ENCODE data around the gene HSPA1B. TPM values are rescaled to one million over a fixed set of nuclear protein-coding genes. Genes with fewer than 3 reads are reported as not detected.
"Not testable (repeated sequence)": the region's sequence is repeated elsewhere in the genome, so short reads cannot be mapped to it uniquely, and the experiment has no call there.

The HSPA1B gene
- total and polyA plus RNA-seq, 8 donors: 35.9 to 165 (median 77.4) TPM

DNA sequence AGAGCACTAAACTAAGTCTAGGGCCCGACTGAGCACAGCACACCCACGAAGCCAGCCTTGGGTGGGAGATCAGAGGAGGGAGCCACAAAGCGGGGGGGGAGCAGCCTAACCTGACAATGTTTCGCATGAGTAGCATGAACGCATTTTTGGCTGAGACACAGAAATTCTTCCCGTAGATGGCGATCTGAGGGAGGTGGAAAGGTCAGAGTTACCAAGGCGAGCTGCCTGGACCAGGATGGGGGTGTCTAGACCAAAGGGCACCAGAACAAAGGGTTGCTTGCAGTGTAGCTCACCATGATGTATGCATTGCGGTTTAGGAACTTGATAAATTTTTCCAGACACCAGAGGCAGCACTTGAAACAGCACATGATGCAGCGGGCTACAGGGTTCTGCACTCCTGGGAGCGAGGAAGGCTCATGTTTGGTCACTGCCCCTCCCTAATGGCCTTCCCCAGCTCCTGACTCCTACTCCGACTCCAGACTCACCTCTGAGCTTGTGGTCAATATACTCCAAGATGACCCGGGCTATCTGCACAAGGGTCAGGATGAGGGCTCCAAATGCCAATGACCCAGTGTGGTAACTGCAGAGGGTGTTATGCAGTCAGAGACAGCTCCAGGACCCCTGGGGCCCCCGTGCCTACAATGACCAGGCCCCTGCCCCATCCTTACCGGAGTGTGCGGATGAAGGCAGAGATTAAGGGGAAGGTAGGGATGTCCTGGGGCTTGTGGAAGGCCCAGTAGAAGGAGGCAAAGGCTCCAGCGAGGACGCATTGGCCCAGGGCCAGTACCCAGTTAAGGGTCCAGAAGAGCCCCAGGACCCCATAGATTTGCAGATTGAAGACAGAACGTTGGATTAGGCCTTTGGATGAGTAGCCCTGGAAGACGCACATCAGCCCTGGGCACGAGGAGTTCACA lies 37.9 kb downstream of the HSPA1B start:
- H3K4me1 ChIP-seq: peaks cover 17 to 60% (median 36%) of the 10 kb centered on the region in 4 donors
- DNase-seq: peak in 1 of 2 donors; percentile 68
- H3K27ac ChIP-seq: peak overlapping the region in 4 of 5 donors; percentile 32 to 93 (median 86)
- intact Hi-C loops (cut with DNase I; ENCODE audit: low total_unique reads): no loop called here
- peaks cover 8 to 53% (median 23%) of the 10 kb centered on the region in 4 donors for H3K36me3 ChIP-seq
- WGBS, 5 donors: 47 to 67% (median 61%) methylated on average over 20 to 21 of the region's 21 CpGs
- TF ChIP-seq POLR2A (IDR thresholded peaks at IDR 0.05) (no peak), POLR2AphosphoS5 (IDR thresholded peaks at IDR 0.05) (peak in 1 of 3 donors; percentile 60), EP300 (IDR thresholded peaks at IDR 0.05) (no peak)
- TF ChIP-seq, protein P1, sequence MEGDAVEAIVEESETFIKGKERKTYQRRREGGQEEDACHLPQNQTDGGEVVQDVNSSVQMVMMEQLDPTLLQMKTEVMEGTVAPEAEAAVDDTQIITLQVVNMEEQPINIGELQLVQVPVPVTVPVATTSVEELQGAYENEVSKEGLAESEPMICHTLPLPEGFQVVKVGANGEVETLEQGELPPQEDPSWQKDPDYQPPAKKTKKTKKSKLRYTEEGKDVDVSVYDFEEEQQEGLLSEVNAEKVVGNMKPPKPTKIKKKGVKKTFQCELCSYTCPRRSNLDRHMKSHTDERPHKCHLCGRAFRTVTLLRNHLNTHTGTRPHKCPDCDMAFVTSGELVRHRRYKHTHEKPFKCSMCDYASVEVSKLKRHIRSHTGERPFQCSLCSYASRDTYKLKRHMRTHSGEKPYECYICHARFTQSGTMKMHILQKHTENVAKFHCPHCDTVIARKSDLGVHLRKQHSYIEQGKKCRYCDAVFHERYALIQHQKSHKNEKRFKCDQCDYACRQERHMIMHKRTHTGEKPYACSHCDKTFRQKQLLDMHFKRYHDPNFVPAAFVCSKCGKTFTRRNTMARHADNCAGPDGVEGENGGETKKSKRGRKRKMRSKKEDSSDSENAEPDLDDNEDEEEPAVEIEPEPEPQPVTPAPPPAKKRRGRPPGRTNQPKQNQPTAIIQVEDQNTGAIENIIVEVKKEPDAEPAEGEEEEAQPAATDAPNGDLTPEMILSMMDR (IDR thresholded peaks at IDR 0.05): no peak
- H3K27me3 ChIP-seq: no peaks in the 10 kb centered on the region
- no peak overlapping the region for H3K4me3 ChIP-seq
- H3K9me3 ChIP-seq: no peaks in the 10 kb centered on the region

DNA sequence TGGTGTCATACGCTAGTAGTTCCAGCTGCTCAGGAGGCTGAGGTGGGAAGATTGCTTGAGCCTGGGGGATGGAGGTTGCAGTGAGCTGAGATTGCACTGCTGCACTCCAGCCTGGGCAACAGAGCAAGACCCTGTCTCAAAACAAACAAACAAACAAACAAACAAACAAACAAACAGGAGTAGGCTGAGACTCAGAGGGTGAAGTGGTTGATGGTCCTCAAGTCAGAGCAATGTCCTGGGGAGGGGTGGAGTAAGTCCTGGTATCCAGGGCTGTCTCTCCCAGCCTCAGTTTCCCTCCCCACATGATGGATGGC lies 41.1 kb downstream of the HSPA1B start:
- 60 to 96% (median 88%) methylated on average over 1 of the region's 1 CpG for WGBS, 5 donors
- Histone ChIP-seq H3K4me1 (peaks cover 12 to 39% (median 19%) of the 10 kb centered on the region in 4 donors), H3K36me3 (peaks cover 9 to 68% (median 32%) of the 10 kb centered on the region in 4 donors)
- intact Hi-C loops (cut with DNase I; ENCODE audit: low total_unique reads); DNase-seq; H3K4me3 ChIP-seq; H3K27ac ChIP-seq; H3K9me3 ChIP-seq; H3K27me3 ChIP-seq: not testable (repeated sequence)

DNA sequence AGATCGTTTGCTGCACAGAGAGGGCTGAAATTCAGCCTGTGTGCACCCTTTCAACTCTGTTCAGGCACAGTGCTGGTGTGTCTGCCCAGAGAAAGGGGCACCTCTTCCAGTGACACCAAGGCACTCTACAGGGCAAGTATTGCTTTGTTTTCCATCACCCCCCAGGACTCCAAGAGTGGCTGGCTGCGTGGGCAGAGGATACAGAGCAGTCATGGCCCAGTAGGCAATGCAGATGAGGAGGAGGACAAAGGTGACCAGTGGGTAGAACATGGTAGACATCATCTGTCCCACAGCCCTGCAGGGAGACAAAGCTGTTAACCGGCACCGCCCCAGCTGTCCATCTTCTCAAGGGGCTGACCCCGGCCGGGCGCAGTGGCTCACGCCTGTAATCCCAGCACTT lies 41.8 kb downstream of the HSPA1B start:
- intact Hi-C loops (cut with DNase I; ENCODE audit: low total_unique reads): no loop called here
- Histone ChIP-seq H3K27ac (no peak overlapping the region), H3K27me3 (no peaks in the 10 kb centered on the region), H3K4me1 (peaks cover 8 to 37% (median 14%) of the 10 kb centered on the region in 4 donors), H3K36me3 (peaks cover 12 to 72% (median 33%) of the 10 kb centered on the region in 4 donors), H3K4me3 (no peak overlapping the region), H3K9me3 (no peaks in the 10 kb centered on the region)
- no peak for DNase-seq
- TF ChIP-seq EP300 (IDR thresholded peaks at IDR 0.05) (no peak), POLR2A (IDR thresholded peaks at IDR 0.05) (no peak), POLR2AphosphoS5 (IDR thresholded peaks at IDR 0.05) (no peak)
- TF ChIP-seq, protein P1 (IDR thresholded peaks at IDR 0.05): no peak
- 77 to 92% (median 87%) methylated on average over 7 to 8 of the region's 8 CpGs for whole genome bisulfite sequencing, 5 donors

DNA sequence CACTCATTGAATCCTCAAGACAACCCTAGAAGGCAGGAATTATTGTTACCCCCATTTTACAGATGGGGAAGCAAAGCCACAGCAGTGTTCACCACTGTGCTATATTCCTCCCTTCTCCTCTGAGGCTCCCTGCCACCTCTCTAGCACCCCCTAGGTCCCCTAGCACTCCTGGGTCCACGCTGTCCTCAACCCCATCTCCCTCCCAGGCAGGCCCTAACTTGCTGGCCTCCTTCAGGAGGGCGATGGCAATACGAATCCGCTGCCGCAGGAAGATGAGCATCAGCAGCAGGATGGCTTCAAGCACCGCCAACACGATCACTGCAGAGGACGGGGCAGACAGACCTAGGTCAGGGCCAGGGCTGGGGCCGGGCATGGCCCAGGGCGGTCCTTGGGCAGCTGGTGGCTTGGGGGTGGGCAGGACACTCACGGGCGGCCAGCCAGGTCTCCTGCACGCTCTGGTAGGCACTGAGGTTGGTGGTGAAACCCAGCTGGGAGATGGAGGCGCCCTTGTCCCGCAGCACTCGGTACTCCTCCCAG lies 42.9 kb downstream of the HSPA1B start:
- H3K4me1 ChIP-seq: peaks cover 13 to 28% (median 17%) of the 10 kb centered on the region in 4 donors
- H3K27me3 ChIP-seq: no peaks in the 10 kb centered on the region
- peaks cover 13 to 75% (median 37%) of the 10 kb centered on the region in 4 donors for H3K36me3 ChIP-seq
- no peak overlapping the region for H3K4me3 ChIP-seq
- TF ChIP-seq EP300 (IDR thresholded peaks at IDR 0.05): no peak
- TF ChIP-seq POLR2A (IDR thresholded peaks at IDR 0.05): no peak
- TF ChIP-seq, protein P1 (IDR thresholded peaks at IDR 0.05): no peak
- TF ChIP-seq POLR2AphosphoS5 (IDR thresholded peaks at IDR 0.05): no peak
- DNase-seq: no peak
- intact Hi-C loops (cut with DNase I; ENCODE audit: low total_unique reads): no loop called here
- H3K9me3 ChIP-seq: no peaks in the 10 kb centered on the region
- 70 to 83% (median 81%) methylated on average over 15 to 16 of the region's 16 CpGs for WGBS, 5 donors
- no peak overlapping the region for H3K27ac ChIP-seq
